C4-2B (cell line): ENCODE results near the gene PSMF1.

Experiments
- ZFX ChIP-seq: fragments of 450-650 bp; IDR thresholded peaks from 2 replicates; pipeline ENCODE4 v1.6.1; 2017
- TF ChIP-seq, protein P1 (sequence below): fragments of 450-650 bp; conservative IDR thresholded peaks from 2 replicates; pipeline ENCODE4 v1.5.1; 2017; ENCODE audit warnings: mild to moderate bottlenecking

DNA sequence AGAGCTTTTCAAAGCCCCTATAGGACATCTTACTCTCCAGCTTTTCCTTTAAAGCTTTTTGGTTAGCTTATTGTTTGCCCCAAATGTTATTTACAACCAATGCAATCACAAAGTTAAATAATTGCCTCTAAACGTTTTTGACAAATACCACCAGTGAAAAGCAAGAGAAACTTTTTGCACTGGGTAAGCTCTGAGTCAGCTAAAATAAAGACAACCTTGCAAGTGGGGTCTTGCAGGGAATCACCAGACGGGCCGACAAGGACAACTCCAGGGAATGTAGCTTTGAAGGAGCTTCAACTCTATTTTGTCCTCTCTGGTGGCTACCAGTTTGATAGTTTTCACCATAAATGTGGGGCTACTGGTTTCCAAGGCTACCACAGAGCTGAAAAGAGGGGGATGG lies 14.7 kb upstream of the PSMF1 start:
- TF ChIP-seq, protein P1, sequence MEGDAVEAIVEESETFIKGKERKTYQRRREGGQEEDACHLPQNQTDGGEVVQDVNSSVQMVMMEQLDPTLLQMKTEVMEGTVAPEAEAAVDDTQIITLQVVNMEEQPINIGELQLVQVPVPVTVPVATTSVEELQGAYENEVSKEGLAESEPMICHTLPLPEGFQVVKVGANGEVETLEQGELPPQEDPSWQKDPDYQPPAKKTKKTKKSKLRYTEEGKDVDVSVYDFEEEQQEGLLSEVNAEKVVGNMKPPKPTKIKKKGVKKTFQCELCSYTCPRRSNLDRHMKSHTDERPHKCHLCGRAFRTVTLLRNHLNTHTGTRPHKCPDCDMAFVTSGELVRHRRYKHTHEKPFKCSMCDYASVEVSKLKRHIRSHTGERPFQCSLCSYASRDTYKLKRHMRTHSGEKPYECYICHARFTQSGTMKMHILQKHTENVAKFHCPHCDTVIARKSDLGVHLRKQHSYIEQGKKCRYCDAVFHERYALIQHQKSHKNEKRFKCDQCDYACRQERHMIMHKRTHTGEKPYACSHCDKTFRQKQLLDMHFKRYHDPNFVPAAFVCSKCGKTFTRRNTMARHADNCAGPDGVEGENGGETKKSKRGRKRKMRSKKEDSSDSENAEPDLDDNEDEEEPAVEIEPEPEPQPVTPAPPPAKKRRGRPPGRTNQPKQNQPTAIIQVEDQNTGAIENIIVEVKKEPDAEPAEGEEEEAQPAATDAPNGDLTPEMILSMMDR: no peak
- TF ChIP-seq ZFX: no peak
